IMR-90 (cell line): ENCODE measurements around the gene TKFC. TPM values are rescaled to one million over a fixed set of nuclear protein-coding genes. Genes with fewer than 3 reads are reported as not detected.

ENCODE experiments used
- ATAC-seq: fragments of 200-7000 bp; cut with Tn5 transposase; 2 replicates; pipeline ENCODE4 v1.9.1; 2020; ENCODE audit warnings: low read depth, mild to moderate bottlenecking, moderate library complexity
- BruUV-seq: library from RNA; stranded (reverse); fragments of 400-500 nt; replicated peaks from 2 replicates; lab custom pipeline; 2021; lab: Mats Ljungman, UMichigan
- CTCF ChIA-PET: fragments of 300-600 bp; formaldehyde crosslinking; extraction: SDS; loops from one replicate; lab custom pipeline; 2021; ENCODE audit warnings: antibody characterized with exemption; lab: Yijun Ruan, JAX
- POLR2A ChIA-PET: fragments of 300-600 bp; sonication (Branson Sonifier 250); formaldehyde crosslinking; loops from one replicate; lab custom pipeline; 2022; ENCODE audit warnings: antibody characterized with exemption; ENCODE audit not compliant: unreplicated experiment; lab: Charles Lee
- DNase-seq: peaks from one replicate; pipeline ENCODE4 v3.0.0; 2013
- H2AFZ ChIP-seq: replicated peaks from 2 replicates; pipeline ENCODE3; 2013; ENCODE audit warnings: low read length, mild to moderate bottlenecking; ENCODE audit not compliant: poor library complexity
- H2AK5ac ChIP-seq: 2 replicates; pipeline ENCODE4 v1.6.1; 2013; ENCODE audit warnings: low read depth, low read length, inconsistent platforms
- H2AK9ac ChIP-seq: replicated peaks from 2 replicates; pipeline ENCODE3; 2013; ENCODE audit warnings: mild to moderate bottlenecking, low read depth, low read length, moderate library complexity; ENCODE audit not compliant: poor library complexity
- H2BK120ac ChIP-seq: 2 replicates; pipeline ENCODE4 v1.6.1; 2013; ENCODE audit warnings: low read depth, low read length, inconsistent platforms
- H2BK15ac ChIP-seq: 3 replicates; pipeline ENCODE4 v1.6.1; 2013; ENCODE audit warnings: low read depth, low read length, inconsistent platforms
- H2BK20ac ChIP-seq: 2 replicates; pipeline ENCODE4 v1.6.1; 2013; ENCODE audit warnings: low read depth, mild to moderate bottlenecking, inconsistent platforms, low read length, moderate library complexity
- H2BK5ac ChIP-seq: 2 replicates; pipeline ENCODE4 v1.6.1; 2013; ENCODE audit warnings: mild to moderate bottlenecking, low read depth, low read length, inconsistent platforms; ENCODE audit not compliant: poor library complexity, severe bottlenecking
- H3K14ac ChIP-seq: replicated peaks from 2 replicates; pipeline ENCODE4 v1.6.1; 2013; ENCODE audit warnings: low read depth, low read length, inconsistent platforms
- H3K18ac ChIP-seq: 2 replicates; pipeline ENCODE4 v1.6.1; 2013; ENCODE audit warnings: low read depth, low read length, control low read depth
- H3K23ac ChIP-seq: 2 replicates; pipeline ENCODE4 v1.6.1; 2013; ENCODE audit warnings: low read depth, low read length, inconsistent platforms
- H3K27ac ChIP-seq: 2 replicates; pipeline ENCODE4 v1.5.1; 2013; ENCODE audit warnings: mild to moderate bottlenecking, control low read depth, low read length; ENCODE audit not compliant: insufficient read depth
- H3K27me3 ChIP-seq: 2 replicates; pipeline ENCODE4 v1.6.1; 2013; ENCODE audit warnings: low read length; ENCODE audit not compliant: control insufficient read depth, insufficient read depth
- H3K36me3 ChIP-seq: 2 replicates; pipeline ENCODE4 v1.6.1; 2013; ENCODE audit warnings: low read length, mixed read lengths; ENCODE audit not compliant: control insufficient read depth, insufficient read depth
- H3K4ac ChIP-seq: 2 replicates; pipeline ENCODE4 v1.6.1; 2013; ENCODE audit warnings: low read depth, low read length, inconsistent platforms
- H3K4me1 ChIP-seq: 2 replicates; pipeline ENCODE4 v1.6.1; 2013; ENCODE audit warnings: low read length, mixed read lengths; ENCODE audit not compliant: control insufficient read depth, insufficient read depth
- H3K4me2 ChIP-seq: 2 replicates; pipeline ENCODE4 v1.6.1; 2013; ENCODE audit warnings: low read depth, mild to moderate bottlenecking, control low read depth, low read length, moderate library complexity
- H3K4me3 ChIP-seq: 2 replicates; pipeline ENCODE4 v1.5.1; 2013; ENCODE audit warnings: low read depth, mild to moderate bottlenecking, control low read depth, low read length, moderate library complexity; ENCODE audit not compliant: insufficient read depth
- H3K56ac ChIP-seq: 2 replicates; pipeline ENCODE4 v1.6.1; 2013; ENCODE audit warnings: low read length, inconsistent platforms; ENCODE audit not compliant: insufficient read depth; ENCODE audit errors: extremely low read depth
- H3K79me1 ChIP-seq, 2 experiments: 2 replicates each; pipeline ENCODE4 v1.6.1; 2013; ENCODE audit warnings: low read length in 2 of 2, inconsistent platforms in 1 of 2, low read depth in 1 of 2
- H3K9ac ChIP-seq: 2 replicates; pipeline ENCODE4 v1.6.1; 2013; ENCODE audit warnings: low read depth, low read length, control low read depth
- H3K9me1 ChIP-seq: 2 replicates; pipeline ENCODE4 v1.6.1; 2013; ENCODE audit warnings: low read length, inconsistent platforms; ENCODE audit not compliant: insufficient read depth
- H3K9me3 ChIP-seq: 2 replicates; pipeline ENCODE4 v1.6.1; 2013; ENCODE audit warnings: low read length; ENCODE audit not compliant: control insufficient read depth, insufficient read depth
- H4K20me1 ChIP-seq: 2 replicates; pipeline ENCODE4 v1.6.1; 2013; ENCODE audit warnings: low read length, inconsistent platforms; ENCODE audit not compliant: insufficient read depth
- H4K5ac ChIP-seq: 2 replicates; pipeline ENCODE4 v1.6.1; 2013; ENCODE audit warnings: mild to moderate bottlenecking, low read depth, low read length, control low read depth
- H4K8ac ChIP-seq, 2 experiments: 2 replicates each; pipeline ENCODE4 v1.6.1; 2013; ENCODE audit warnings: low read depth in 2 of 2, low read length in 2 of 2, control low read depth in 1 of 2, inconsistent platforms in 1 of 2
- H4K91ac ChIP-seq: 2 replicates; pipeline ENCODE4 v1.6.1; 2013; ENCODE audit warnings: low read depth, low read length, inconsistent platforms; ENCODE audit not compliant: insufficient read depth
- BHLHE40 ChIP-seq: fragments of 150-350 bp; IDR thresholded peaks from 2 replicates; pipeline ENCODE4 v1.6.1; 2016; ENCODE audit warnings: mild to moderate bottlenecking, low read depth, low read length
- CHD1 ChIP-seq: IDR thresholded peaks from 2 replicates; pipeline ENCODE4 v1.6.1; 2012; ENCODE audit warnings: low read depth, low read length, improper control_type of control experiment
- FOS ChIP-seq: fragments of 150-350 bp; IDR thresholded peaks from 2 replicates; pipeline ENCODE4 v1.6.1; 2016; ENCODE audit warnings: low read depth, low read length
- MAFK ChIP-seq: IDR thresholded peaks from 2 replicates; pipeline ENCODE4 v1.6.1; 2012; ENCODE audit warnings: low read depth, low read length, improper control_type of control experiment
- MAZ ChIP-seq: IDR thresholded peaks from 2 replicates; pipeline ENCODE4 v1.6.1; 2012; ENCODE audit warnings: low read depth, mild to moderate bottlenecking, low read length, improper control_type of control experiment, moderate library complexity, borderline replicate concordance
- MXI1 ChIP-seq: IDR thresholded peaks from 2 replicates; pipeline ENCODE4 v1.6.1; 2012; ENCODE audit warnings: low read depth, mild to moderate bottlenecking, low read length, moderate library complexity, borderline replicate concordance
- NFE2L2 ChIP-seq: fragments of 150-350 bp; IDR thresholded peaks from 2 replicates; pipeline ENCODE4 v1.6.1; 2016; ENCODE audit warnings: low read depth, mild to moderate bottlenecking, low read length
- POLR2A ChIP-seq: IDR thresholded peaks from 2 replicates; pipeline ENCODE4 v1.6.1; 2012; ENCODE audit warnings: mild to moderate bottlenecking, low read depth, low read length
- RCOR1 ChIP-seq: IDR thresholded peaks from 2 replicates; pipeline ENCODE4 v1.6.1; 2012; ENCODE audit warnings: mild to moderate bottlenecking, low read length, improper control_type of control experiment; ENCODE audit not compliant: insufficient replicate concordance
- RFX5 ChIP-seq: IDR thresholded peaks from 2 replicates; pipeline ENCODE4 v1.8.0; 2012; ENCODE audit warnings: low read depth, mild to moderate bottlenecking, low read length, moderate library complexity
- SMC3 ChIP-seq: fragments of 150-350 bp; IDR thresholded peaks from 2 replicates; pipeline ENCODE4 v1.6.1; 2016; ENCODE audit warnings: low read depth, mild to moderate bottlenecking, antibody characterized with exemption, low read length, moderate library complexity
- WGBS, 2 experiments: methylation state at CpG; one replicate each; pipeline versions ENCODE4 v1.1.5 to v1.1.7; 2013; ENCODE audit warnings: missing lambda C conversion rate in 2 of 2; ENCODE audit not compliant: insufficient read length in 1 of 2; ENCODE audit errors: extremely low coverage in 2 of 2; 5-methylcytosine and 5-hydroxymethylcytosine counted together
- dilution Hi-C: fragments of 300-500 bp; cut with HindIII; formaldehyde crosslinking; loops from one replicate; pipeline ENCODE4 v1.14.3; 2018; ENCODE audit warnings: low sequenced_read_pairs; ENCODE audit not compliant: unreplicated experiment
- in situ Hi-C: fragments of 300-500 bp; cut with MboI; formaldehyde crosslinking; loops from 3 replicates; pipeline ENCODE4 v1.14.3; 2019; ENCODE audit warnings: low sequenced_read_pairs, inconsistent platforms, mixed read lengths
- intact Hi-C: fragments of 100-400 bp; cut with micrococcal nuclease; formaldehyde crosslinking; loops from 2 replicates; pipeline ENCODE4 v1.10.0; 2022
- polyA plus RNA-seq, 3 experiments: library from polyadenylated mRNA; depleted of rRNA; stranded (reverse); fragments of >200 nt; gene quantifications; 2 replicates each; pipeline ENCODE4 v1.2.3, GENCODE V29; 2012; ENCODE audit warnings: low replicate concordance in 1 of 3
- total RNA-seq: library from RNA; depleted of rRNA; stranded (reverse); fragments of >200 nt; gene quantifications from 2 replicates; pipeline ENCODE4 v1.2.3, GENCODE V29; 2012
- TF ChIP-seq, protein P1 (sequence below): conservative IDR thresholded peaks from 2 replicates; pipeline ENCODE4 v1.5.1; 2012; ENCODE audit warnings: mild to moderate bottlenecking, low read depth, low read length, improper control_type of control experiment
- TF ChIP-seq, protein P2 (sequence below): fragments of 150-350 bp; IDR thresholded peaks from 2 replicates; pipeline ENCODE4 v1.6.1; 2017; ENCODE audit warnings: mild to moderate bottlenecking, antibody characterized with exemption, low read length, low read depth

The TKFC gene
- total and polyA plus RNA-seq, 2 of the 4 experiments (the other 2 are of a cell fraction): 10.4 to 30.8 TPM

DNA sequence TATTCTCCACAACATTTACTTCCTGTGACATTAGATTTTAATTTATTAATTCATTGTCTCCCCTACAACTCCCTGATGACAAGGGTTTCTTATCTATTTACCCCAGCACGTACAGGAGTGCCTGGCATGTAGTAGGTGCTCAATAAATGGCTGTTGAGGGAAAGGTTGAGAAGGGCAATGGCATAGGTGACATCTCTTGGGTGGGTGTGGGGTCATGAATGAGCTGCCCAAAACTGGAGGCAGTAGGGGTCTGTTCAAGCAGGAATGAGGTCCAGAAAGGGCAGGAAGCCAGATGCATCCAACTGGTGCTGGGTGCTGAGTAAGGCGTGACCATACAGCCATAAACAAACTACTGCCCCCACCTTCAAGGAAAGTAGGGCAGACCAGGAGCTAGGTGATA is 40.7 kb upstream of the TKFC start:
- Histone ChIP-seq H2BK20ac (no peak overlapping the region), H3K9me3 (no peaks in the 10 kb centered on the region), H3K4ac (no peak overlapping the region), H3K4me1 (peaks cover 10% of the 10 kb centered on the region), H3K23ac (no peak overlapping the region), H3K4me2 (no peak overlapping the region), H4K20me1 (peaks cover 4% of the 10 kb centered on the region; the same call in 1 of the 2 replicates), H2BK120ac (no peak overlapping the region), H3K27me3 (peaks cover 2% of the 10 kb centered on the region; the same call in 1 of the 2 replicates), H3K14ac (no peak overlapping the region), H2AFZ (no peak overlapping the region), H2BK15ac (no peak overlapping the region), H3K4me3 (no peak overlapping the region), H4K8ac (no peak overlapping the region), H3K9ac (no peak overlapping the region), H3K27ac (no peak overlapping the region), H3K56ac (no peak overlapping the region), H2AK5ac (no peak overlapping the region; the same call in 1 of the 2 replicates), H2AK9ac (no peak overlapping the region), H4K5ac (no peak overlapping the region), H4K91ac (no peak overlapping the region), H2BK5ac (no peak overlapping the region), H3K36me3 (peaks cover 2% of the 10 kb centered on the region; the same call in 1 of the 2 replicates), H3K79me1 (no peaks in the 10 kb centered on the region), H3K9me1 (no peaks in the 10 kb centered on the region; the same call in 1 of the 2 replicates), H3K18ac (no peak overlapping the region)
- DNase-seq: no peak
- TF ChIP-seq RCOR1 (no peak), MAZ (no peak), POLR2A (no peak), FOS (no peak), NFE2L2 (no peak), BHLHE40 (no peak), MAFK (no peak), RFX5 (no peak), CHD1 (no peak), MXI1 (no peak), SMC3 (no peak)
- TF ChIP-seq, protein P1, sequence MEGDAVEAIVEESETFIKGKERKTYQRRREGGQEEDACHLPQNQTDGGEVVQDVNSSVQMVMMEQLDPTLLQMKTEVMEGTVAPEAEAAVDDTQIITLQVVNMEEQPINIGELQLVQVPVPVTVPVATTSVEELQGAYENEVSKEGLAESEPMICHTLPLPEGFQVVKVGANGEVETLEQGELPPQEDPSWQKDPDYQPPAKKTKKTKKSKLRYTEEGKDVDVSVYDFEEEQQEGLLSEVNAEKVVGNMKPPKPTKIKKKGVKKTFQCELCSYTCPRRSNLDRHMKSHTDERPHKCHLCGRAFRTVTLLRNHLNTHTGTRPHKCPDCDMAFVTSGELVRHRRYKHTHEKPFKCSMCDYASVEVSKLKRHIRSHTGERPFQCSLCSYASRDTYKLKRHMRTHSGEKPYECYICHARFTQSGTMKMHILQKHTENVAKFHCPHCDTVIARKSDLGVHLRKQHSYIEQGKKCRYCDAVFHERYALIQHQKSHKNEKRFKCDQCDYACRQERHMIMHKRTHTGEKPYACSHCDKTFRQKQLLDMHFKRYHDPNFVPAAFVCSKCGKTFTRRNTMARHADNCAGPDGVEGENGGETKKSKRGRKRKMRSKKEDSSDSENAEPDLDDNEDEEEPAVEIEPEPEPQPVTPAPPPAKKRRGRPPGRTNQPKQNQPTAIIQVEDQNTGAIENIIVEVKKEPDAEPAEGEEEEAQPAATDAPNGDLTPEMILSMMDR: no peak
- TF ChIP-seq, protein P2, sequence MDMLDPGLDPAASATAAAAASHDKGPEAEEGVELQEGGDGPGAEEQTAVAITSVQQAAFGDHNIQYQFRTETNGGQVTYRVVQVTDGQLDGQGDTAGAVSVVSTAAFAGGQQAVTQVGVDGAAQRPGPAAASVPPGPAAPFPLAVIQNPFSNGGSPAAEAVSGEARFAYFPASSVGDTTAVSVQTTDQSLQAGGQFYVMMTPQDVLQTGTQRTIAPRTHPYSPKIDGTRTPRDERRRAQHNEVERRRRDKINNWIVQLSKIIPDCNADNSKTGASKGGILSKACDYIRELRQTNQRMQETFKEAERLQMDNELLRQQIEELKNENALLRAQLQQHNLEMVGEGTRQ: no peak
- ChIA-PET CTCF (no interaction called here), POLR2A (no interaction called here)
- ATAC-seq: no peak
- WGBS, 2 experiments: no CpG with 5 or more reads among the region's 2 CpGs
- dilution Hi-C loops: no loop called here
- no TSS peak for BruUV-seq
- in situ Hi-C loops: no loop called here
- intact Hi-C loops: no loop called here
